ENCODE results near the gene SLC25A10. TPM values are rescaled to one million over a fixed set of nuclear protein-coding genes. Genes with fewer than 3 reads are reported as not detected.

Gene SLC25A10
- total and polyA plus RNA-seq, 10 of the 15 experiments (the other 5 are each of a cell fraction or from before 2014, with no cell fraction given), result 0.11 to 72.7 (median 22.3) TPM

- no peak overlapping the region for H3K27ac ChIP-seq (ENCODE audit: control insufficient read depth, insufficient read depth)
- peak overlapping the region; percentile 60 for H3K4me2 ChIP-seq (ENCODE audit: control insufficient read depth, insufficient read depth)
- ChIA-PET POLR2A (interaction anchor here (1.4 to 1.5 kb wide), 2 partner anchors 10 to 253 kb away, joined by 3 to 4 read pairs; partner anchors contain the start of gene MRPL12), CTCF (interaction anchor here (0.7 to 1.8 kb wide), 3 partner anchors 10 to 157 kb away, joined by 3 to 9 read pairs (median 3); partner anchors contain the start of gene MRPL12), SMC1A (ENCODE audit: uncharacterized antibody, unreplicated experiment) (interaction anchor here (1.3 kb wide), 1 partner anchor 31 kb away, joined by 3 read pairs; no protein-coding TSS in a partner anchor), RAD21 (ENCODE audit: unreplicated experiment) (no interaction called here)
- no peaks in the 10 kb centered on the region for H3K27me3 ChIP-seq (replicated peaks in 1 of 2; ENCODE audit: control insufficient read depth in 2 of 2, insufficient read depth in 2 of 2, low read length in 1 of 2)
- H3K79me2 ChIP-seq (ENCODE audit: control insufficient read depth, insufficient read depth, low read length), result peaks cover 20% of the 10 kb centered on the region
- in situ Hi-C loops (cut with MboI), result no loop called here
- H2AFZ ChIP-seq (ENCODE audit: control insufficient read depth, low read depth, low read length), result no peak overlapping the region
- H3K9ac ChIP-seq (ENCODE audit: control insufficient read depth, insufficient read depth, low read length), result no peak overlapping the region
- DNase-seq (ENCODE audit: low read depth, low spot score), result no peak
- WGBS (ENCODE audit: insufficient coverage, insufficient replicate concordance, low lambda C conversion rate, missing lambda C conversion rate), result 90% methylated on average over 29 of the region's 36 CpGs
- peaks cover 0 to 1% of the 10 kb centered on the region in 2 experiments; a peak in 1 of 4 replicates for H3K36me3 ChIP-seq (ENCODE audit: control insufficient read depth in 2 of 2, insufficient read depth in 2 of 2, low read length in 1 of 2)
- BruUV-seq (replicated peaks), result no TSS peak
- no peaks in the 10 kb centered on the region for H3K9me3 ChIP-seq (replicated peaks; ENCODE audit: control insufficient read depth, insufficient read depth, low read length)
- peak overlapping the region; percentile 89 for H3K4me3 ChIP-seq
- no peaks in the 10 kb centered on the region for H4K20me1 ChIP-seq (ENCODE audit: control insufficient read depth, insufficient read depth)
- ATAC-seq, result no peak
- intact Hi-C loops (cut with micrococcal nuclease; ENCODE audit: unreplicated experiment), result no loop called here
- FAIRE-seq, result no peak
- no peak; the same call in 1 of the 2 replicates for TF ChIP-seq POLR2A (IDR thresholded peaks at IDR 0.05; ENCODE audit: low read depth, low read length)
- TF ChIP-seq TARDBP (IDR thresholded peaks at IDR 0.05; ENCODE audit: borderline replicate concordance), result no peak
- TF ChIP-seq EED (IDR thresholded peaks at IDR 0.05; ENCODE audit: low read depth), result no peak
- TF ChIP-seq SUZ12 (IDR thresholded peaks at IDR 0.05; ENCODE audit: unreplicated experiment), result no peak
- TF ChIP-seq, protein P1, sequence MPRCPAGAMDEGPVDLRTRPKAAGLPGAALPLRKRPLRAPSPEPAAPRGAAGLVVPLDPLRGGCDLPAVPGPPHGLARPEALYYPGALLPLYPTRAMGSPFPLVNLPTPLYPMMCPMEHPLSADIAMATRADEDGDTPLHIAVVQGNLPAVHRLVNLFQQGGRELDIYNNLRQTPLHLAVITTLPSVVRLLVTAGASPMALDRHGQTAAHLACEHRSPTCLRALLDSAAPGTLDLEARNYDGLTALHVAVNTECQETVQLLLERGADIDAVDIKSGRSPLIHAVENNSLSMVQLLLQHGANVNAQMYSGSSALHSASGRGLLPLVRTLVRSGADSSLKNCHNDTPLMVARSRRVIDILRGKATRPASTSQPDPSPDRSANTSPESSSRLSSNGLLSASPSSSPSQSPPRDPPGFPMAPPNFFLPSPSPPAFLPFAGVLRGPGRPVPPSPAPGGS (IDR thresholded peaks at IDR 0.05; ENCODE audit: borderline replicate concordance, insufficient read depth, low read depth, low read length, poor library complexity, severe bottlenecking), result no peak
- no peak for TF ChIP-seq E2F8 (IDR thresholded peaks at IDR 0.05; ENCODE audit: low read depth, partially characterized antibody)
- TF ChIP-seq HDAC2 (IDR thresholded peaks at IDR 0.05), result no peak
- no peak for TF ChIP-seq PBX3 (IDR thresholded peaks at IDR 0.05; ENCODE audit: insufficient replicate concordance, low read depth, low read length)
- no peak for TF ChIP-seq CBX5 (IDR thresholded peaks at IDR 0.05; ENCODE audit: low read depth)
- no peak for TF ChIP-seq RAD21 (IDR thresholded peaks at IDR 0.05; ENCODE audit: insufficient read depth, low read depth, low read length)
- peaks cover 18% of the 10 kb centered on the region for H3K4me1 ChIP-seq (ENCODE audit: control insufficient read depth, insufficient read depth, low read length)
Observed at GRCh38 chr17:81713556-81714411, 1.7 kb downstream of the SLC25A10 start.

All from GM12878 (cell line).